NCI-H2227 treated with DMSO at 0.1 percent for 48 hours (cell line): ENCODE results near the gene UBE2E3.
"Not testable (repeated sequence)": the region's sequence is repeated elsewhere in the genome, so short reads cannot be mapped to it uniquely, and the experiment has no call there.

ENCODE experiments used
- DNase-seq: peaks from one replicate; lab custom pipeline; 2025; lab: John Stamatoyannopoulos, UW

The UBE2E3 gene

GRCh38 chr2:181025004-181025403 is 44.6 kb downstream of the UBE2E3 start:
- DNase-seq, result peak; percentile 70

- DNase-seq, result no peak
Observed at GRCh38 chr2:181036445-181036844, 56.0 kb downstream of the UBE2E3 start.

GRCh38 chr2:181036848-181037603 is 56.6 kb downstream of the UBE2E3 start:
- DNase-seq, result no peak

- no peak for DNase-seq
Observed at GRCh38 chr2:181037922-181038321, 57.5 kb downstream of the UBE2E3 start.

GRCh38 chr2:181038796-181039195 is 58.4 kb downstream of the UBE2E3 start:
- DNase-seq, result no peak

- not testable (repeated sequence) for DNase-seq
Observed at GRCh38 chr2:181040839-181041238, 60.4 kb downstream of the UBE2E3 start.

- no peak for DNase-seq
Observed at GRCh38 chr2:181041661-181042060, 61.3 kb downstream of the UBE2E3 start.

GRCh38 chr2:181042706-181043105 is 62.3 kb downstream of the UBE2E3 start:
- DNase-seq, result no peak

GRCh38 chr2:181046833-181047232 is 66.4 kb downstream of the UBE2E3 start:
- DNase-seq, result no peak

- DNase-seq, result no peak
Observed at GRCh38 chr2:181047829-181048228, 67.4 kb downstream of the UBE2E3 start.

- no peak for DNase-seq
Observed at GRCh38 chr2:181051861-181052522, 71.6 kb downstream of the UBE2E3 start.

- no peak for DNase-seq
Observed at GRCh38 chr2:181052523-181052891, 72.1 kb downstream of the UBE2E3 start.

GRCh38 chr2:181054256-181054655 is 73.9 kb downstream of the UBE2E3 start:
- no peak for DNase-seq

GRCh38 chr2:181054843-181055242 is 74.4 kb downstream of the UBE2E3 start:
- DNase-seq, result no peak

- no peak for DNase-seq
Observed at GRCh38 chr2:181058378-181059269, 78.2 kb downstream of the UBE2E3 start.

GRCh38 chr2:181063696-181064095 is 83.3 kb downstream of the UBE2E3 start:
- no peak for DNase-seq

GRCh38 chr2:181065458-181065857 is 85.1 kb downstream of the UBE2E3 start:
- no peak for DNase-seq

GRCh38 chr2:181066333-181066732 is 85.9 kb downstream of the UBE2E3 start:
- no peak for DNase-seq

- no peak for DNase-seq
Observed at GRCh38 chr2:181070119-181070835, 89.9 kb downstream of the UBE2E3 start.

GRCh38 chr2:181070836-181071200 is 90.4 kb downstream of the UBE2E3 start:
- DNase-seq, result no peak

GRCh38 chr2:181072486-181073235 is 92.3 kb downstream of the UBE2E3 start:
- no peak for DNase-seq
